ENCODE data around the gene MARVELD2.
"Not testable (repeated sequence)": the region's sequence is repeated elsewhere in the genome, so short reads cannot be mapped to it uniquely, and the experiment has no call there.

MARVELD2 gene, protein sequence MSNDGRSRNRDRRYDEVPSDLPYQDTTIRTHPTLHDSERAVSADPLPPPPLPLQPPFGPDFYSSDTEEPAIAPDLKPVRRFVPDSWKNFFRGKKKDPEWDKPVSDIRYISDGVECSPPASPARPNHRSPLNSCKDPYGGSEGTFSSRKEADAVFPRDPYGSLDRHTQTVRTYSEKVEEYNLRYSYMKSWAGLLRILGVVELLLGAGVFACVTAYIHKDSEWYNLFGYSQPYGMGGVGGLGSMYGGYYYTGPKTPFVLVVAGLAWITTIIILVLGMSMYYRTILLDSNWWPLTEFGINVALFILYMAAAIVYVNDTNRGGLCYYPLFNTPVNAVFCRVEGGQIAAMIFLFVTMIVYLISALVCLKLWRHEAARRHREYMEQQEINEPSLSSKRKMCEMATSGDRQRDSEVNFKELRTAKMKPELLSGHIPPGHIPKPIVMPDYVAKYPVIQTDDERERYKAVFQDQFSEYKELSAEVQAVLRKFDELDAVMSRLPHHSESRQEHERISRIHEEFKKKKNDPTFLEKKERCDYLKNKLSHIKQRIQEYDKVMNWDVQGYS

GRCh38 chr5:69414885-69415583 lies at the start of gene MARVELD2:
Gene MARVELD2 (plus strand): TSS chr5:69415116. CDS start chr5:69419386, 4,270 bp downstream.
- DNase-seq, result no peak

DNA sequence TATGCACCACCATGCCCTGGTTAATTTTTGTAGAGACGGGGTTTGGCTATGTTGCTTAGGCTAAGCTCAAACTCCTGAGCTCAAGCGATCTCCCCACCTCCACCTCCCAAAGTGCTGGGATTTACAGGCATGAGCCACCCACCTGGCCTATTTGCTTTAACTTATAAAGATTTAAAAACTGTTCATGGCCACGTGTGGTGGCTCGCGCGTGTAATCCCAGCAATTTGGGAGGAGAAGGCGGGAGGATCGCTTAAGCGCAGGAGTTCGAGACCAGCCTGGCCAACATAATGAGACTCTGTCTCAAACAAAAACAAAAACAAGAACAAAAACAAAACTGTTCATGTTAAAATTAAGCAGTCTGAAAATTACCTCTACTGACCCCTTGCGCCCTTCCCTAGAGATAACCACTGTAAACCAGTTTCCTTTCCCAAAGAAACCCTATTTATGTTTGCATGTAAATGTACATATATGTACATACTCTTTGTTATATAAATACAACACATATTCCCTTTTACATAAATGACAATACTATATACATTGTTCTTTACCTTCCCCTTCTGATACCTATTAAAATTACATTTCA lies 47.1 kb upstream of the MARVELD2 start:
- DNase-seq, result peak; percentile 7

GRCh38 chr5:69368458-69369339 lies 46.2 kb upstream of the MARVELD2 start:
- peak; percentile 49 for DNase-seq

GRCh38 chr5:69369340-69370121 lies 45.4 kb upstream of the MARVELD2 start, which contains the start of the genes AK6, RAD17 and TAF9:
Gene AK6 (minus strand): TSS chr5:69369520. CDS start chr5:69369490, 30 bp downstream.
Gene RAD17 (plus strand): TSS chr5:69369818. CDS start chr5:69372209, 2,391 bp downstream.
Gene TAF9 (minus strand): TSS chr5:69369520. CDS start chr5:69365737, 3,783 bp downstream.
- peak; percentile 94 for DNase-seq

GRCh38 chr5:69370335-69370734 lies 44.6 kb upstream of the MARVELD2 start:
- DNase-seq, result peak; percentile 6

- DNase-seq, result no peak
These were observed 42.5 kb upstream of the MARVELD2 start for GRCh38 chr5:69372394-69372793.

DNA sequence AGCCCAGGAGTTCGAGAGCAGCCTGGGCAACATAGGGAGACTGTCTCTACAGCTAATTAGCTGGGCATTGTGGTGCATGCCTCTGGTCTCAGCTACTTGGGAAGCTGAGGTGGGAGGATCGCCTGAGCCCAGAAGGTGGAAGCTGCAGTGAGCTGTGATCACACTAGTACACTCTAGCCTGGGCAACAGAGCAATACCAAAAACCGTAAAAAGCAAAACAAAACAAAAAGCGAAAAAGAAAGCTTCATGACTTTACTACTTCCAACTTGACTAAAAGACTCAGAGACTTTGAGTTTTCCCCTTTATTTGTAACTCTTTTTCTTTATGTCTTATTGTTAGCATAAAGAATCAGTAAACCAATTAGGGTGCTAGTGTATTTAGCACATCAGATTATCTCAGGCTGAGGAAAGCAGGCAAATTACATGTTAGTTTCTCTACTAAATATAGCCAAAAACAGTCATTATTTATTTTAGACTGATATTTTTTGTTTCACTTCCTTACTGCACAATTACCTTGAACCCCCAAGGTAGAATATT lies 39.9 kb upstream of the MARVELD2 start:
- DNase-seq, result peak; percentile 10

DNA sequence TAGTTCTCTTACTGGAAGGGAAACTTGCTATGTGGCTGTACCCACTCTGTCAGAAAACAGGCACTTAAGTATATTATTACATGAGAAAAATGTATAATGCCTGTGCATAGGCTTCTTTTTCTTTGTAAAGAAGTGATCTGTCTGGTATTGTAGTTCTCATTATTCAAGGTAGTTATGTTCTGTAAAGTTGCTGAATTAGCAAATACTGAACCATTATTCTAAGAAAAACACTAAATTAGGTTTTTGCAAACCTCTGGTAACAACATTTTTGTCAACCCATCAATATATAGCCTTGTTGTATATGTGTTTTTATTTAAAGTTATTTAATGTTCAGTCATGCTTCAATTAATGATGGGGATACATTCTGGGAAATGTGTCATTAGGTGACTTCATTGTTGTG lies 36.5 kb upstream of the MARVELD2 start:
- DNase-seq, result no peak

DNA sequence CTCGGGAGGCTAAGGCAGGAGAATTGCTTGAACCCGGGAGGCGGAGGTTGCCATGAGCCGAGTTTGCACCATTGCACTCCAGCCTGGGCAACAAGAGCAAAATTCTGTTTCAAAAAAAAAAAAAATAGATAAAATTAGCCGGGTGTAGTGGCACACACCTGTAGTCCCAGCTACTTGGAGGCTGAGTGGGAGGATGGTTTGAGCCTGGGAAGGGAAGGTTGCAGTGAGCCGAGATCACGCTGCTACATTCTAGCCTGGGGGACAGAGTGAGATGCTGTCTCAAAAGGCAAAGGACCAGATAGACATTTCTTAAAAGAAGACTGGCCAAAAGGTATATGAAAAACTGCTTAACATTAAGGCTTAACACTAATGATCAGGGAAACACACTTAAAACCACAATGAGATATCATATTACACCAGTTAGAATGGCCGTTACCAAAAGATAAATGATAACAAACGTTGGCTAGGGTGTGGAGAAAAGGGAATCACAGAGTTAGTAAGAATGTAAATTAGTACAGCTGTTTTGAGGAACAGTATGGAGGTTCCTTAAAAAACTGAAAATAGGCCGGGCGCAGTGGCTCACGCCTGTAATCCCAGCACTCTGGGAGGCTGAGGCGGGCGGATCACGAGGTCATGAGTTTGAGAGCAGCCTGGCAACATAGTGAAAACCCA lies 10.1 kb upstream of the MARVELD2 start:
- DNase-seq, result no peak

GRCh38 chr5:69415584-69415958 lies 655 bp downstream of the MARVELD2 start:
- no peak for DNase-seq

DNA sequence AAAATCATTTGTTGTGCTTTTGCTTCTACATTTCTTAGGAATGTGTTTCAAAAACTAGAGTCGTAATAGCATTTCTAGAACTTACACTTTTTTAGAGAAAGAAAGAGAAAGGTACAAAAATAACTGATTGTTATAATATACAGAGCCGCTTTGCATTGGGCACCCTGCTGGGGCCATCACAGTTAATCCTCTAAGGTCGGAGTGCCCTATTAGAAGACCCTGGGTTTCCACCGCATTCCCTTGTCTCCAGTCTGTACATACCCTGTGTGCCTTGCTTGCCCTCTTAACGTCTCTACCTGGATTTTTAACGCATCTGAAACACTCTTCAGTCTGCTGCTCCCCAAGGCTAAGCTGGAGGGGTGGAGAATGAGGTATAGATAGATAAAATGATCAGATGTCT lies 1.3 kb downstream of the MARVELD2 start:
- DNase-seq, result no peak

DNA sequence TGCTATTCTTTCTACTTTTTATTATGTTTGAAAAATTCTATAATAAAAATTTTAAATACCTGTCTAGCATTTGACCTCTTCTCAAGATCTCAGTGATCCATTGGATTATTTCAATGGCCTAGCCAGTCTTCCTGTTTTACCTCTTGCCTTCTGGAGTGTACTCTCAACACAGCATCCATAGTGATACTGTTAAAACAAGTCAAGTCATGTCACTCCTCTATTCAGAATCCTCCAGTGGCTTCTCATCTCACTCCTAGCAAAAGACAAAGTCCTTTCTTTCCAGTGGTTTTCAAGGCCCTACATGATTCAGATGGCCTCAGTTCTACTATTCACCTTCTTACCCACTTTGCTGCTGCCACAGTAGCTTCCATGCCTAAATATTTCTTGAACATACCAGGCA lies 1.8 kb downstream of the MARVELD2 start:
- DNase-seq, result no peak

DNA sequence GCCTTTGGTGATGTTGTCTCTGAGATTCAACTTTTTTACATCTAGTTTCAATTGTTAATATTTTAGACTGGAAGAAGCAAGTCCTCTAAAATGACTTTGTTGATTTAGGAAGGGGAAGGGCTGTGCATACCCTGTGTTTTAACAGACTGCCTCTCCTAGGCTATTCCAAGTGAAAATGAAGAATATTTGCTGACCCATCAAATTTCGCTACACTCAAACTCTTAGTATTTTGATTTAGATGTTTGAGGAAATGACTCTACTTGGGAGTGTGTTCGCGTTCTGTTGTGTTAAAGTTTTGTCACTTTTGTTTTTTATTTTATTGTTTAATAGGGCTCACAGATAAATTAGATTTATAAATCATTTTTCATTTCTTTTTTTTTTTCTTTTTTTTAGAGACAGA lies 3.6 kb downstream of the MARVELD2 start:
- DNase-seq, result no peak

DNA sequence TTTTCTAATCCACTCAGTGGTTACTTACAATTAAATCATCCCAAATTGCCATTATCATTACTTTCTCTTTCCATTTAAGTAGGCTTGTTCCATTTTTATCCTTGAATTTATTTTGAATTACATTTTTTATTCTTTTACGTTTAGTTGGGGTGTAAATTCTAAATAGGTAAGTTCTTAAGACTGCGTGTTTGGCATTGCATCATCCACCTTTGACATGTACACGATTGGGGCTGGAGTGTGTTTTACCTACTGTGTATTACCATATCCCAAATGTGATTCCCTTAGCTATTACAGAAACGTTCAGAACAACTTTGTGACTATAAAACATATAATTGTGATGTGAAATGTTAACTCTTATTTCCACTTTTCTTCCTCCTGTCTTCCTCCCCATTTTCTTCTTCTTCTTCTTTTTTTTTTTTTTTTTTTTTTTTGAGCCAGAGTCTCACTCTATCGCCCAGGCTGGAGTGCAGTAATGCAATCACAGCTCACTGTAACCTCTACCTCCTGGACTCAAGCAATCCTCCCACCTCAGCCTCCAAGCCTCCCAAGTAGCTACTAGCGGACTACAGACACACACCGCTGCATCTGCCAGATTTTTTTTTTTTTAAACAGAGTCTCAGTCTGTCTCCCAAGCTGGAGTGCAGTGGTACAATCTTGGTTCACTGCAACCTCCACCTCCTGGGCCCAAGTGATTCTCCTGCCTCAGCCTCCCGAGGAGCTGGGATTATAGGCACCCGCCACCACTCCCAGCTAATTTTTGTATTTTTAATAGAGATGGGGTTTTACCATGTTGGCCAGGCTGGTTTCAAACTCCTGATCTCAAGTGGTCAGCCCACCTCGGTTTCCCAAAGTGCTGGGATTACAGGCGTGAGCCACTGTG lies 16.7 kb downstream of the MARVELD2 start:
- no peak for DNase-seq

DNA sequence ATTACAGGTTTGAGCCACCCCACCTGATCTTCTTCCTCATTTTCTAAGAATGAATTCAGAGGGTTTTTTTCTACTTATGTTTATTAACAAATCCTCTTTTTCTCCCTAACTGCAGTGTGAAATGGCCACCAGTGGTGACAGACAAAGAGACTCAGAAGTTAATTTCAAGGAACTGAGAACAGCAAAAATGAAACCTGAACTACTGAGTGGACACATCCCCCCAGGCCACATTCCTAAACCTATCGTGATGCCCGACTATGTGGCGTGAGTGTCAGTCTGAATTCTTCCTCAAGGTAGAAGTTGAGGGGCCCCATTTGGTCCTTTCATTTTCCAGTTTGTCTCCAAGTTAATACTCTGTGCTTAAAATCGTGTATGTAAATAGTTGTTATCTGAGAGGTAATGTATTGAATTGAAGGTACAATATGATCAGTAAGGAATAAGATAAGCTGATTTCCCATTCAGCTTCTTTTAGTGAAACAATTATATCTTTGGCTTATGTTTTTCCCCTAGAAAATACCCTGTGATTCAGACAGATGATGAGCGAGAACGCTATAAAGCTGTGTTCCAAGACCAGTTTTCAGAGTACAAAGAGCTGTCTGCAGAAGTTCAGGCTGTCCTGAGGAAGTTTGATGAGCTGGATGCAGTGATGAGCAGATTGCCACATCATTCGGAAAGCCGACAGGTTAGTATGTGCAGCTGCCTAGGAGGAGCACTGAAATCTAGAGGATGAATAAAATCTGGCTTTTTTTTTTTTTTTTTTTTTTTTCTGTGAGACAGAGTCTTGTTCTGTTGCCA lies 17.7 kb downstream of the MARVELD2 start:
- no peak for DNase-seq

GRCh38 chr5:69435276-69435884 lies 20.5 kb downstream of the MARVELD2 start:
- not testable (repeated sequence) for DNase-seq

GRCh38 chr5:69444127-69444754 lies 29.3 kb downstream of the MARVELD2 start:
- no peak for DNase-seq

DNA sequence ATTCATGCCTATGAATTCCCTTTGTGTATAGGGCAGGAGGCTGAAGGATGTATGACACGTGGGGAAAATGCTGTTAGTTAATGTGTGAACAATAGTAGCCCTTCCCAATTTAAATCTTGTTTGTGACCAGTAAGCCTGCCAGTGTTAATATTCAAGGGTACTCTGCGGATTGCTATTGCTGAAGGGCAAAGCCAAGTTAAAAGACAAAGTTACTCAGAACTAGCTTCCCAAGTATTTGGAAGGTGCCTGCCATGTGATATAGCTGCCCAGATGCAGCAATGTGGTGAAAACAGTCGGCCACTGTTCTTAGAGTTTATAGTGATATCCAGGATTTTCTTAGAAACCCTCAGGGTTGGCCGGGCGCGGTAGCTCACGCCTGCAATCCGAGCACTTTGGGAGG lies 34.6 kb downstream of the MARVELD2 start:
- DNase-seq, result no peak
